NCI-H2227 treated with DMSO at 0.1 percent for 48 hours (cell line): Measurements from ENCODE around the gene DCXR.
A peak's percentile ranks its signal among the peaks of the same experiment; 100 is the strongest.

ENCODE experiments used
- DNase-seq: peaks from one replicate; lab custom pipeline; 2025; lab: John Stamatoyannopoulos, UW

DCXR gene

GRCh38 chr17:82022310-82022980 lies 15.1 kb downstream of the DCXR start, which contains the start of gene CENPX:
Gene CENPX (minus strand): TSS chr17:82022878. CDS start chr17:82022861, 17 bp downstream.
- no peak for DNase-seq

DNA sequence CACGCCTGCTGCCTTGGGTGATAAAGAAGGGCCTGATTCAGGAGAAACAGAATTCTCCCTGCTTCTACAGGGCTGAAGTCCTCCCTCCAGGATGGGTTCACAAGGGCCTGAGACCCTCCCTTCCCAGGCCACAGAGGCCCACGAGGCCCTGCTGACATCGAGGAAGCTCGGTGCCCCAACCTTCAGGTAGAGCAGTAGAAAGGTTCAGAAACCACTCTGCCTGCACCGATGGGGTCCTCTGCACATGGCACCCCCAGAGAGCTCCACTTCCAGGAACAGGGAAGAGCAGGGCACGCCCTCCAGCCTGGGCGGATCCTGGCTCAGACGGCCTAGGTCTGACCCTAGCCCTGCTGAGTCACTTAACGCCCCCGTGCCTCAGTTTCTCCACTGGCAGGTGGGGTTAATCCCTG lies 15.6 kb downstream of the DCXR start:
- DNase-seq, result no peak

DNA sequence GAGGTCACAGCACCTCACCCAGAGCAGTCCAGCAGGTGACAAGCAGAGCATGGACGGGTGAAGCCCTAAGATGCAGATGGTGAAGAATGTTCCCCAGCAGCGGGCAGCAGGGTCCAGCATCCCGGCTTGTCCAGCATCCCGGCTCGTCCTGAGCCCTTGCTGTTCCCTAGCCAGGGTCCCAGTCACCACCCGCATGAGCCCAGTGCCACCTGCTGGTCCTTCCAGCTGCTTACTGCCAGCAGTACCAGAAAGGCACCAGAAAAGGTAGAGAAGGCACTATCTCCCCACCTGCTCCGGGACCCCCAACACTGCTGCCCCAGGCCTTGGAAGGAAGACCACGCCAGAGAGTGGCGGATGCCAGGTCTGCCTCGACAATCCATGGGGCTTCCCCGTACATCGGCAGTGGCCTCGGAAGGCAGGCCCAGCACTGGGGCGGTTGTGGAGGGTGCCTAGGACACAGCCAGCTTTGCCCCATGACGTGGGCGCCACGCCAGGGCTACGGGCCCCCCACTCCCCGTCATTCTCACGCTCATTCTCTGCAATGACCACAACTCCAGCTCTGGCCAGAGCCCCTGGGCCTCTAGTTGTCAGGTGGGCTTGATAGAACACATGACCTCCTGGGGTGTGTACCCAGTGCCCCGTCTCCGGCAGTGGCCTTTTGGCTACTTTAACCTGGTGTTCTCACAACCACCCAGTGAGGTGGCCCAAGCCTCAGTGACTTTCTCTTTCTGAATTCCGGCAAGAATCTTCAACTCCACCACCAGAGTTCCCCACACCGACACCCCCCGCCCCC lies 16.2 kb downstream of the DCXR start:
- no peak for DNase-seq

DNA sequence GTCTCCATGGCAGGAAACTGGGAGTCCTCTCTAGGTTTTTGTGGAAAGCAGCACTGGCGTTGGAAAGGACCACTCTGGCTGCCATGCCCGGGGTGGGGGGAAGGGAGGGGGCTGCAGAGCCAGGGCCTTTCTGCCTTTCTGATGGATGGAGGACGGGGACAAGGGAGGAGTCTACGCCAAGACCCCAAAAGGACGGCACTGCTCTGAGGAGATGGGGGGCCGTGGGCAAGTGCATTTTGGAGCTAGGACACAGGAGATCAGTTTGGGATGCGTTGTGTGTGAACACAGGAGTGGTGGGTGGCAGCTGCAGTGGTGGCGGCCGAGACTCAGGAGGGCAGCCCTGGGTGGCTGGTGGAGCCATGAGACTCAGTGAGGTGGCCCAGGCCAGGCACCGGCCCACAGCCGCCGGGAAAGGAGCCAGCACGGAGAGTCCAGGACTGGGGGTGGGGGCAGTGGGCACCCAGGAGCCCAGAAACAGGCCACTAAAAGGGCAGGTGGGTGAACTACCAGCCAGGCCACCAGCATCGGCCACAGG lies 16.9 kb downstream of the DCXR start:
- DNase-seq, result no peak

DNA sequence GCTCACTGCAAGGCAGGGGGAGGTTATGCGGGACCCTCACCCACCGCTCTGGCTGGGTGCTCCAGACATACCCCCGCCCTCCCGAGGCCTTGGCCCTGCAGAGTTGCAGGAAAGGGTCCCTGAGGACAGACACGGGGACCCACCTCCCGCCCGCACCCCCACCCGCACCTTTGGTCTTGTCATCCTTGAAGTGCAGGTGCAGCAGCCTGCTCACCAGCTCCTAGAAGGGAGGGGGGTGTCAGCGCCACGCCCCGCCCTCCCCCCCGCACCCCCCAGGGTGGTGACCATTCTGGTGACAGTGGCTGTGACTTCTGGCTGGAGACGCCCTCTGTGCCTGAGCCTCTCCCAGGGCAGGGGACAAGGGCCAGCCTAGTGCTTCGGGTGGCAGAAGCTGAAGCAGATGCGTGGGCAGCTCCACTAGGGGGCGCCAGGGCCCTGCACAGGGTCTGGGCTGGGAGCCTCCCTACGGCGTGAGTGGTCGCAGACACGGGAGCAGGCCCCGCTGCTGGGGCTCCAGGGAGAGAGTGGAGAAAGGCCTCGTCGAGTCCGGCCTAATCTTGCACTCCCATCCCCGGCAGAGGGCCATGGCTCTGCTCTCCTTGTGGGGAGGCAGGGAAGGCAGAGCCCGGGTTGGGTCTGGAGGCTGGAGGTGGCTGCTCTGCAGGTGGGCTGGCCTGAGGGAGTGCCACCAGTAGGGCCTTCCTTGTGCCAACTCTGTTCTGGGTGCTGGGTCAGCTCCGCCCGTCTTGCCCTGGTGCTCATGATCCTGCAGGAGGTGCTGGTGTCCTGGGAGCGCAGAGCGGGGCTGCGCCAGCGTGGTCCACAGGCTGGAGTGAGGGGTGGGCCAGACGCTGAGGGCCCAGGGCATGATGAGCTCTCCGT lies 17.6 kb downstream of the DCXR start:
- no peak for DNase-seq

- DNase-seq, result no peak
Observed at GRCh38 chr17:82018989-82019689, 18.4 kb downstream of the DCXR start.

DNA sequence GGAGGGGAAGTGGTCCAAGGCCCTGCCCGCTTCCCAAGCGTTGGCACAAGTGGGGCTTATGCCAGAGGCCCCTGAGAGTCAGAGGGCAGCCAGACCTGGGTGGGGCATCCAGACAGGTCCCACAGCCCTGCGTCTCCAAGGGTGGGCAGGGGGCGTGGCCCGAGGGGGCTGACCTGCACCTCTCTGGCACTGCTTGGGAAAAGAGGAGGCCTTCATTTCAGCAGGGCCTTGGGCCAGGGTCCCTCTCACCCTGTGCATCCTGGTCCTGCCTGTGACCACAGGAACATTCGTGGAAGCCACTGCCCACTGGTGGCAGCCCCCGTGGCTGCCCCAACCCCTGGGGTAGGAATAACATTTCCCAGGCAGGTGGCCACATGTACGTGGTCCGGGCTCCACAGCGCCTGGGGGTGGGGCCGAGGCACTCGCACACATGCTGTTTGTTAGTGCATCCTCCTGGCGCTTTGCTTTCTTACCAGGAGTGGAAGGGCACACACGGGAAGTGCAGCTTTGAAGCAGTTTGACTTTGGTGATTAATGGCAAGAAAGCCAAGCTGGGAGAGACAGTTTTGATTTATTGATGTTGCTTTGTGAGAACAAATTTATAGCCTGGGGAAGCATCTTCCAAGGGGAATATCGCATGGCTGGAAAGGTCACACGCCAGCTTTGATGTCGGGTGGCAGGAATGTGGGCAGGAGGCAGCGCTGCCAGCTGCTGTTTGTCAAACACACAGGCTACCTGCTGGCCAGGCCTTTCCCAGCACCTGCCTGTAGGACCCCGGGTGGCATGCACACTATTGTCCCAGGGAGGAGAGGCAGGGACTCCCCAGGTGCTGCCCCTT lies 19.1 kb downstream of the DCXR start:
- peak; percentile 40 for DNase-seq

DNA sequence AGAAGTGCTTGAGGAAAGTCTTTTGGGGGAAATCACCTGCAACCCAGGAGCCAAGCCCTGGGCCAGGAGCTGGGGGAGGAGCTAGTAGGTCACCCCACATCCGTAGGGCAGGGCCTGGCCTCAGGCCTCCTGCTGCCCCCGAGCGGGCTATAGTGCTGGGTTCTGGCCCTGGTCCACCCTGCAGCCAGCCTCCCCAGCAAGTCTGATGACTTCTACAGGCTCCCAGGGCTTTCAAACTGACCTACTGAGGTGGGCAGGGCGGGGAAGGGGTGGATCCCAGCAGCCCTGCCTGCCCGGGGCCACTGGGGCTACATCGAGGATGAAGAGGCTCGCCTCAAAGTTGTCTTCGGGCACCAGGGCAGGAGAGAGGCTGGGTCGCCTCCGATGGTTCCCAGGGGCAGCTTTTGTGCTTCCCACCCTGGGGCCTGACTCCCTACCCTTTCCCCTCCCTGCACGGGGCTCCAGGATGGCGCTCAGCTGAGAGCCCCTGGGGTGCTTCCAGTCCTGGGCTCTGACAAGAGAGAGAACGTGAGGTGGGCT lies 19.8 kb downstream of the DCXR start:
- no peak for DNase-seq

DNA sequence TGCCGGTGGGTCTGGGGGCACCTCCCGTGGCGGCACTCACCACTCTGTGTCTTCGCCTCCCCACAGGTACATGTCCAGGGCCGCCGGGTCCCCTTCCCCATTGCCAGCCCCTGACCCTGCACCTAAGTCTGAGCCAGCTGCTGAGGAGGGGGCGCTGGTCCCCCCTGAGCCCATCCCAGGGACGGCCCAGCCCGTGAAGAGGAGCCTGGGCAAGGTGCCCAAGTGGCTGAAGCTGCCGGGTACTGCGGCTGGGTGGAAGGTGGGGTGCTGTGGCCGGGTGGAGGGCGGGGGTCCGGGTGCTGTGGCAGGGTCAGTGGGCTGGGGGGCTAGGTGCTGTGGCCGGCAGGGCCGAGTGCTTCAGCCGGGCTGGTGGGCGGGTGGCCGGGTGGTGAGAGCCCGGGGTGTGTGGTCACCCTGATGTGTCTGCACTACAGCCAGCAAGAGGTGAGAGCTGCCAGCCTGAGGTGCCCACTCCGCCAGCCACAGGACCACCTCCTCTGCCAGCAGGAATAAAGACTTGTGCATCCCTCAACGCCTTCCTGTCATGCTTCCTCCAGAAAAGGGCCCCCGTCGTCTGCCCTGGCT lies 20.5 kb downstream of the DCXR start:
- DNase-seq, result no peak

DNA sequence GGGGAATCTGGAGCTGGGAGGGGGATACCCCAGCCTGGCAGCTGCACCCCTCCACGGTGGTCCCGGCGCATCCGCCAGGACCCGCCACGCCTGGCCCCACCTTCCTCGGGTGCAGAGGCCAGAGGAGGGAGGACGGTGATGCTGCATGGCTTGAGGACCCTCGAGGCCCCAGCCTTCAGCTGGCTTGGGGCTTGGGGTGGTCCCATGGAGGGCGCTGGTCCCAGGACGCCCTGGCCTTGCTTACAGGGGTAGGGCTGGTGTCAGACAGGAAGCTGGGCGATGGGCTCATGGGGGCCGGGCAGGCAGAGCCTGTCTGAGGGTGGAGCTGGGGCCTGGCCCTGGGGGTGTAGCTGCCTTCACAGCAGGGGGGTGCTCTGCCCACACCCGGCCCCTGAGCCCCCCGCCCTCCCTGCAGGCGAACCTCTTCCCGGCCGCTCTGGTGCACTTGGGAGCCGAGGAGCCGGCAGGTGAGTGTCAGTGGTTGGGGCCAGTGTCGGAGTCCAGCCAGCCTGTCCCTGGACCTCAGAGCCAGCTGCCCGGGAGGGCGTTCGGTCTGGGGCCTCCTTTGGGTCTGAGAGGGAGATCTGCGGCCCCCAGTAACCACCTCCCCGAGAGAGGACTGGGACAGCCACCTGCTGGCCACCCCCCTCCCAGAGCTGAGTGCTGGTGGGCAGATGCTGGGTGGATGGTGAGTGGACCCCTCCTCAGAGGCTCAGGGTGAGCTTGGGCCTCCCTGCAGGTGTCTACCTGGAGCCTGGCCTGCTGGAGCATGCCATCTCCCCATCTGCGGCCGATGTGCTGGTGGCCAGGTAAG lies 21.2 kb downstream of the DCXR start:
- no peak for DNase-seq

GRCh38 chr17:82015311-82015971 lies 22.1 kb downstream of the DCXR start:
- DNase-seq, result no peak

DNA sequence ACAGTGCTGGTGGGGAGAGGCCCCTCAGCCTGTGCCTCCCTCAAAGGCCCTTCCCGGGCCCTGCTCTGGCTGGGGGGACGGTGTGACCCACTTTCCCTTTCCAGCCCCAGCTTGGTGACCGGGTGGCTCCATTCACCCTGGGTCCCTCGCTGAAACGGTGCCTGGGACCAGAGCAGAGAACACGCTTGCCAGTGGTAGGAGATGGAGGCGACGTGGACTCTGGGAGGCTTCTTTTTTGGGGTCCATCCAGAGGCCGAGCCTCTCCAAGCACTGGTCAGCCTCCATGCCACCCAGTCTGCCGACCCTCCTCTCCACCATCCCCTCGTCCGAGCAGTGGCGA lies 22.6 kb downstream of the DCXR start:
- no peak for DNase-seq

DNA sequence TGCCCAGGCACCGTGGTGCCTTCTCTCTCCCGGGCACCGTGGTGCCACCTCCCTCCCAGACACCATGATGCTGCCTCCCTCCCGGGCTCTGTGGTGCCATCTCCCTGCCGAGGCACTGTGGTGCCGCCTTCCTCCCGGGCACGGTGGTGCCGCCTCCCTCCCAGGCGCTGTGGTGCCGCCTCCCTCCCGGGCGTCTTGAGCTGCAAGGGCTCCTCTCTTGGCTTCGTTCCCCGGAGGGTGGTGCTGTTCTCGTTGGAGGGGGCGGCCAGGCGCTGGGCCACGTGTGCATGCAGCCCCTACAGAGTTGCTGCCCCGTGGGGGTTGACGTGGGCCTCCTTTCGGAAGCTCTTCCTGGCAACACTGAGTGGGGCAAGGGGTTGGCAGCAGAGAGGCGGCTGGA lies 23.1 kb downstream of the DCXR start:
- DNase-seq, result no peak

- no peak for DNase-seq
Observed at GRCh38 chr17:82013772-82014321, 23.6 kb downstream of the DCXR start.

DNA sequence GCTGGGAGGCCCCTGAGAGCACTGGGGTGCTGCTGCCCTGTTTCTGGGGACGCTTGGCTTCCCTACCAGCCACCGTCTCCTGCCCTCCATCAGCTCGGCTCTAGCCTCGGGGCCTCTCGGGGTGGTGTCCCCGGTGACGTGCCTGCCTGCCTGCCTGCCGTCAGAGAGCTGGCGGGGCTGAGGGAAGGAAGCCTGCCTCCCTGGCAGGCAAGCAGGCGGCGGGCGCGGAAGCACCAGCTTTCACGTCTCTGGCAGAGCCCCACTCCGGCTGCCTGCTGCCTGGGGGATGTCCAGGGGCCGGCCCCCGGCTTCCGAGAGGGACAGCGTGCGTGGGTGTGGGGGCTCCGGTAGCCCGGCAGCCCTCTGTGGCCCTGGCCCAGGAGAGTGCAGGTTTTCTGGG lies 24.2 kb downstream of the DCXR start:
- peak; percentile 27 for DNase-seq

DNA sequence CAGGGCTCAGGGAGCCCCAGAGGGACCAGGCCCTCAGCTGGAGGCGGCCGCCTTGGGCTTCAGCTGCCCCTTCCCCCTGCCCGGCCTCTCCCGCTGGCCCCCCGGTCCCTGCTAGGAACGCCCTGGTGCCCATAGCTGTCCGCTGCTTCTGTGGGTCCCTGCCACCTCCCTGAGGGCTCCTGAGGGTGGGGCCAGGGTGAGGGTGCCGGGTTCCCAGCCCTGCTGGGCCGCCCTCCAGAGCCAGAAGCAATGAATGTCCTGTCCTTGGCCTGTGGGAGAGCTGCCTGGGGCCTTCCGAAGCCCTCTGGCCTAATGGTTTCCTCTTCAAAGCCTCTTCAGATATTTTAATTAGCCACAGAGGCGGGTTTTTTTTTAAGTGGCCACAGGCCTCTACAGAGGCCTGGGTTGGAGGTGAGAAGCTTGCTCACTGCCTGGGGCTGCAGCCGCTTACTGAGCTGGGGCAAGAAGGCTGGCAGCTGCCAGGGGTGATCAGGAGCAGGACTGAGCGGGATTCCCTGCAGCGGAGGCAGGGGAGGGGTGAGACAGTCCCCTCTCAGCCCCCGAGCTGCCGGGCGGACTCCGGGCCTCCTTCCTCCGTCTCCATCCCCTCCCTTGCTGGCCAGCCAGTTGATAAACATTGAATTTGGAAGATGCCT lies 24.7 kb downstream of the DCXR start:
- DNase-seq, result peak; percentile 33

GRCh38 chr17:82012261-82012639 lies 25.2 kb downstream of the DCXR start:
- no peak for DNase-seq

GRCh38 chr17:82011617-82012187 lies 25.8 kb downstream of the DCXR start:
- no peak for DNase-seq
